ENCODE results near the gene HOXD13. TPM values are rescaled to one million over a fixed set of nuclear protein-coding genes. Genes with fewer than 3 reads are reported as not detected.

HOXD13 gene
- total RNA-seq, 4 donors from 2014 or later: 0.32 TPM; not detected in 3

DNA sequence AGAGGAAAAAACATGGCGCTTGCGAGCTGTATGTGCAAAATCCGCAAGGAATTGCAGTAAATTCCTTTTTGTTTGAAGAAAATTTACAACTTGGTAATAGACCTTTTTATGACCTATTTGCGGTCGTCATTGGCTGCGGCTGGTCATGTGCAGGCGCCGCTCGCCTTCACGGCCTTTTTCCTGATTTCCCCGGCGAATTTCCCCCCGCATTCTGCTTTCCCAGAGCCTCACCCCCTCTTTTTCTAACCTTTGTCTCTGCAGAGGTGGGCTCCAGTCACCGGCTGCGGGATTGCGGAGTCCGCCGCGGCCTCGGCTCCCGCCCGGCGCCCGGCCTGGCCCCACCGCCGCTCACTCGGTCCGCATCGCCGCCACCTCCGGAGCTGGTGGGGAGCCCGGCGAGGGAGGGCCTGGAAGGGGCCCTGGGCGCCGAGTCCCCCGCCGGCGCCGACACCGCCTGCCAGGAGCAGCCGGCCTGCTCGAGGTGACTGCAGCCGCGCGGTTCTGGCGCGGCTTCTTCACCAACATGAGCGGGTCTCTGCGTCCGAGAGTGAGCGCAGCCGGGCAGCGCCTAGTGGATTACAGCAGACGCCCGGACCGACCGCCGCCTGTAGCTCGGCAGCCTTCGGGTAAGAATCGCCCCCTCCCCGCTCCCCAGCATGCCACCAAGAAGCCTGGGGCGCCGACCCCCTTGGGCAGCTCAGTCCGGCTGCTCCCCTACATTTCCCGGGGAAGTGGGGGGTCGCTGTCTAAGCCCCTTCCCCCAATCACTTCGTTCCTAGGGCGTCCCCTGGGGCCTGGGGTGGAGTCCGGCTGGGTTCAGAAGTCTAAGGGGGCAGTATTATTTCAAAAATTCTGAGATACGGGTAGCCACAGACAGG lies 44.1 kb downstream of the HOXD13 start:
- no peaks in the 10 kb centered on the region for H3K36me3 ChIP-seq
- no peaks in the 10 kb centered on the region for H3K9me3 ChIP-seq
- peak overlapping the region; percentile 59 to 80 (median 73) for H3K4me3 ChIP-seq
- peaks cover 21 to 57% (median 34%) of the 10 kb centered on the region in 4 donors for H3K4me1 ChIP-seq
- DNase-seq: peak; percentile 56
- TF ChIP-seq, protein P1, sequence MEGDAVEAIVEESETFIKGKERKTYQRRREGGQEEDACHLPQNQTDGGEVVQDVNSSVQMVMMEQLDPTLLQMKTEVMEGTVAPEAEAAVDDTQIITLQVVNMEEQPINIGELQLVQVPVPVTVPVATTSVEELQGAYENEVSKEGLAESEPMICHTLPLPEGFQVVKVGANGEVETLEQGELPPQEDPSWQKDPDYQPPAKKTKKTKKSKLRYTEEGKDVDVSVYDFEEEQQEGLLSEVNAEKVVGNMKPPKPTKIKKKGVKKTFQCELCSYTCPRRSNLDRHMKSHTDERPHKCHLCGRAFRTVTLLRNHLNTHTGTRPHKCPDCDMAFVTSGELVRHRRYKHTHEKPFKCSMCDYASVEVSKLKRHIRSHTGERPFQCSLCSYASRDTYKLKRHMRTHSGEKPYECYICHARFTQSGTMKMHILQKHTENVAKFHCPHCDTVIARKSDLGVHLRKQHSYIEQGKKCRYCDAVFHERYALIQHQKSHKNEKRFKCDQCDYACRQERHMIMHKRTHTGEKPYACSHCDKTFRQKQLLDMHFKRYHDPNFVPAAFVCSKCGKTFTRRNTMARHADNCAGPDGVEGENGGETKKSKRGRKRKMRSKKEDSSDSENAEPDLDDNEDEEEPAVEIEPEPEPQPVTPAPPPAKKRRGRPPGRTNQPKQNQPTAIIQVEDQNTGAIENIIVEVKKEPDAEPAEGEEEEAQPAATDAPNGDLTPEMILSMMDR (IDR thresholded peaks at IDR 0.05): peak in 1 of 5 experiments; percentile 17
- TF ChIP-seq EP300 (IDR thresholded peaks at IDR 0.05; ENCODE audit: low read depth): no peak
- no peak for TF ChIP-seq POLR2A (IDR thresholded peaks at IDR 0.05)
- no peak for TF ChIP-seq POLR2AphosphoS5 (IDR thresholded peaks at IDR 0.05)
- H3K27ac ChIP-seq: peak overlapping the region; percentile 91 to 96 (median 94)
- H3K27me3 ChIP-seq: peaks cover 48% of the 10 kb centered on the region
- in situ Hi-C loops (cut with MboI; ENCODE audit: low pct_ligation_motif_present in 1 of 4, low pct_unique_long_range_greater_than_20kb in 1 of 4, low sequenced_read_pairs in 3 of 4): loop anchor here in 2 of 4 donors (5.0 to 25.0 kb wide), 4 partner anchors 321 to 676 kb away; no protein-coding TSS in a partner anchor
- intact Hi-C loops (cut with DNase I; ENCODE audit: low total_unique reads): loop anchor here (5.0 kb wide), 1 partner anchor 1011 kb away; no protein-coding TSS in a partner anchor
- WGBS, 2 donors (ENCODE audit: low coverage in 1 of 2): 3 to 11% methylated on average over 10 to 48 of the region's 71 CpGs

DNA sequence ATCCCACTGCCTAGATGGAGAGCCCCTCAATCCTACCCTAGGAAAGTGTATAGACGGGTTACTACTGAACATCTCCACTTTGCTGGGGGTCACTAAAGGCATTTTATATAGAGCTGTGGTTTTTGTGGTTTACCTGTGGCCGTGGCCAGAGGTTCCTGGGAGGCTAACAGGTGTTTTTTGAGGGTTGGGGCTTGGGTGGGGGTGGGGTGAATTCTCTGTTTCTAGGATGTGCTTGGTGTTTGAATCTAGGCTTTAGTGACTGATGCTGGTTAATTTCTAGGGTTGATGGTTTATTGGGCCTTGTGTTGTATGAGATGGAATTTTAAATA lies 44.7 kb downstream of the HOXD13 start:
- TF ChIP-seq POLR2A (IDR thresholded peaks at IDR 0.05): no peak
- TF ChIP-seq, protein P1 (IDR thresholded peaks at IDR 0.05): no peak
- no peak for TF ChIP-seq POLR2AphosphoS5 (IDR thresholded peaks at IDR 0.05)
- no peak for TF ChIP-seq EP300 (IDR thresholded peaks at IDR 0.05; ENCODE audit: low read depth)
- in situ Hi-C loops (cut with MboI; ENCODE audit: low pct_ligation_motif_present in 1 of 4, low pct_unique_long_range_greater_than_20kb in 1 of 4, low sequenced_read_pairs in 3 of 4) (loop anchor here in 2 of 4 donors (5.0 to 25.0 kb wide), 4 partner anchors 320 to 675 kb away; no protein-coding TSS in a partner anchor), intact Hi-C loops (cut with DNase I; ENCODE audit: low total_unique reads) (loop anchor here (5.0 kb wide), 1 partner anchor 1010 kb away; no protein-coding TSS in a partner anchor)
- peaks cover 42% of the 10 kb centered on the region for H3K27me3 ChIP-seq
- no peaks in the 10 kb centered on the region for H3K9me3 ChIP-seq
- peak overlapping the region; percentile 91 to 96 (median 94) for H3K27ac ChIP-seq
- no peaks in the 10 kb centered on the region for H3K36me3 ChIP-seq
- peak overlapping the region; percentile 59 to 80 (median 73) for H3K4me3 ChIP-seq
- WGBS, 2 donors (ENCODE audit: low coverage in 1 of 2): 9% methylated on average over 2 of the region's 2 CpGs; no CpG with 5 or more reads in 1 of the 2 donors
- peaks cover 21 to 51% (median 31%) of the 10 kb centered on the region in 4 donors for H3K4me1 ChIP-seq
- DNase-seq: no peak

DNA sequence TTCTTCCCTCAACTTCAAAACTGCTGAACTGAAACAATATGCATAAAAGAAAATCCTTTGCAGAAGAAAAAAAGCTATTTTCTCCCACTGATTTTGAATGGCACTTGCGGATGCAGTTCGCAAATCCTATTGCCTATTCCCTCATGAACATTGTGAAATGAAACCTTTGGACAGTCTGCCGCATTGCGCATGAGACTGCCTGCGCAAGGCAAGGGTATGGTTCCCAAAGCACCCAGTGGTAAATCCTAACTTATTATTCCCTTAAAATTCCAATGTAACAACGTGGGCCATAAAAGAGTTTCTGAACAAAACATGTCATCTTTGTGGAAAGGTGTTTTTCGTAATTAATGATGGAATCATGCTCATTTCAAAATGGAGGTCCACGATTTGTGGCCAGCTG lies 45.4 kb downstream of the HOXD13 start:
- H3K27me3 ChIP-seq: peaks cover 37% of the 10 kb centered on the region
- DNase-seq: no peak
- 48 to 66% methylated on average over 5 to 8 of the region's 8 CpGs for WGBS, 2 donors (ENCODE audit: low coverage in 1 of 2)
- no peaks in the 10 kb centered on the region for H3K36me3 ChIP-seq
- peaks cover 17 to 50% (median 28%) of the 10 kb centered on the region in 4 donors for H3K4me1 ChIP-seq
- intact Hi-C loops (cut with DNase I; ENCODE audit: low total_unique reads) (loop anchor here (5.0 kb wide), 1 partner anchor 1009 kb away; no protein-coding TSS in a partner anchor), in situ Hi-C loops (cut with MboI; ENCODE audit: low pct_ligation_motif_present in 1 of 4, low pct_unique_long_range_greater_than_20kb in 1 of 4, low sequenced_read_pairs in 3 of 4) (loop anchor here in 2 of 4 donors (5.0 to 25.0 kb wide), 4 partner anchors 319 to 674 kb away; no protein-coding TSS in a partner anchor)
- H3K9me3 ChIP-seq: no peaks in the 10 kb centered on the region
- H3K4me3 ChIP-seq: peak overlapping the region in 2 of 4 donors; percentile 76 to 80
- TF ChIP-seq POLR2A (IDR thresholded peaks at IDR 0.05): no peak
- peak in 2 of 3 donors; percentile 22 to 60 for TF ChIP-seq POLR2AphosphoS5 (IDR thresholded peaks at IDR 0.05)
- H3K27ac ChIP-seq: peak overlapping the region; percentile 91 to 96 (median 94)

DNA sequence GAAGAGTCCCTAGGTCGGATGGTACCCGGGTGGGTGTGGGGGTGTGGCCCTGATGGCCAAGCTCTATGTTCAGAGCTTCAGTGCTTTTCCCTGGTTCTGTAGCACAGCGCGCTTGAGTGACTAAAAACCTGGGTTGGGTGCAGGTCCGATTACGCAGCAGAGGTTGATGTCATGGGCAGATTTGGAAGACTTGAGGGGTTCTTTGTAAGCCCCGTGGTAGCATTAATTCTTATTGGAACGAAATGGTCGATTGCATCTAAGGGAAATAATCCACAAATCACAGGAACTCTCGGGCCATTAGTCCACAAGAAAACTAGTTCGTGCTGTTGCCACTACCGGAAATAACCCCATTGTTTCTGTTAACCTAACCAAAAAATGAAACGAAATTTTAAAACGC lies 46.0 kb downstream of the HOXD13 start:
- Histone ChIP-seq H3K9me3 (no peaks in the 10 kb centered on the region), H3K36me3 (no peaks in the 10 kb centered on the region), H3K4me3 (peak overlapping the region in 1 of 4 donors; percentile 47), H3K27ac (peak overlapping the region; percentile 91 to 96 (median 94)), H3K27me3 (peaks cover 33% of the 10 kb centered on the region), H3K4me1 (peaks cover 16 to 50% (median 27%) of the 10 kb centered on the region in 4 donors)
- in situ Hi-C loops (cut with MboI; ENCODE audit: low pct_ligation_motif_present in 1 of 4, low pct_unique_long_range_greater_than_20kb in 1 of 4, low sequenced_read_pairs in 3 of 4): loop anchor here in 2 of 4 donors (5.0 to 25.0 kb wide), 4 partner anchors 319 to 674 kb away; no protein-coding TSS in a partner anchor
- DNase-seq: no peak
- 46 to 47% methylated on average over 6 to 14 of the region's 14 CpGs for WGBS, 2 donors (ENCODE audit: low coverage in 1 of 2)
- TF ChIP-seq POLR2AphosphoS5 (IDR thresholded peaks at IDR 0.05) (no peak), EP300 (IDR thresholded peaks at IDR 0.05; ENCODE audit: low read depth) (no peak), POLR2A (IDR thresholded peaks at IDR 0.05) (no peak)
- TF ChIP-seq, protein P1 (IDR thresholded peaks at IDR 0.05): no peak
- intact Hi-C loops (cut with DNase I; ENCODE audit: low total_unique reads): loop anchor here (5.0 kb wide), 1 partner anchor 1009 kb away; no protein-coding TSS in a partner anchor
